GM19193 (cell line): Measurements from ENCODE around the gene DLG2.

Source experiments
- POLR2A ChIP-seq: IDR thresholded peaks from 4 replicates; pipeline ENCODE4 v1.6.1; 2011; ENCODE audit not compliant: insufficient read depth, insufficient read length; ENCODE audit errors: extremely low read depth

DLG2 gene

GRCh38 chr11:83617671-83618070, 2009.5 kb downstream of the DLG2 start:
- no peak for TF ChIP-seq POLR2A

GRCh38 chr11:83613767-83614121, 2013.4 kb downstream of the DLG2 start:
- no peak for TF ChIP-seq POLR2A

GRCh38 chr11:83612891-83613766, 2014.0 kb downstream of the DLG2 start:
- no peak for TF ChIP-seq POLR2A

GRCh38 chr11:83611600-83611999, 2015.5 kb downstream of the DLG2 start:
- TF ChIP-seq POLR2A: no peak

- TF ChIP-seq POLR2A: no peak
Observed at GRCh38 chr11:83611031-83611430, 2016.1 kb downstream of the DLG2 start.

- TF ChIP-seq POLR2A: no peak
Observed at GRCh38 chr11:83609191-83609590, 2018.0 kb downstream of the DLG2 start.

- no peak for TF ChIP-seq POLR2A
Observed at GRCh38 chr11:83608571-83608970, 2018.6 kb downstream of the DLG2 start.

- TF ChIP-seq POLR2A: no peak
Observed at GRCh38 chr11:83601914-83602527, 2025.1 kb downstream of the DLG2 start.

GRCh38 chr11:83601201-83601913, 2025.8 kb downstream of the DLG2 start:
- TF ChIP-seq POLR2A: no peak

- no peak for TF ChIP-seq POLR2A
Observed at GRCh38 chr11:83600661-83601060, 2026.5 kb downstream of the DLG2 start.

GRCh38 chr11:83599066-83599465, 2028.1 kb downstream of the DLG2 start:
- TF ChIP-seq POLR2A: no peak

- no peak for TF ChIP-seq POLR2A
Observed at GRCh38 chr11:83583757-83584366, 2043.3 kb downstream of the DLG2 start.

- TF ChIP-seq POLR2A: no peak
Observed at GRCh38 chr11:83574519-83574918, 2052.6 kb downstream of the DLG2 start.

GRCh38 chr11:83572581-83573496, 2054.3 kb downstream of the DLG2 start:
- no peak for TF ChIP-seq POLR2A

- no peak for TF ChIP-seq POLR2A
Observed at GRCh38 chr11:83571302-83571701, 2055.8 kb downstream of the DLG2 start.
